CD4-positive, alpha-beta T cell treated with Interleukin-17A for 1 hour (primary cell): Measurements from ENCODE around the gene OPRD1.
"Not testable (repeated sequence)": the region's sequence is repeated elsewhere in the genome, so short reads cannot be mapped to it uniquely, and the experiment has no call there.

Experiments used
- DNase-seq: peaks from one replicate; pipeline ENCODE4 v3.0.0-alpha.2; 2020

OPRD1 gene

DNA sequence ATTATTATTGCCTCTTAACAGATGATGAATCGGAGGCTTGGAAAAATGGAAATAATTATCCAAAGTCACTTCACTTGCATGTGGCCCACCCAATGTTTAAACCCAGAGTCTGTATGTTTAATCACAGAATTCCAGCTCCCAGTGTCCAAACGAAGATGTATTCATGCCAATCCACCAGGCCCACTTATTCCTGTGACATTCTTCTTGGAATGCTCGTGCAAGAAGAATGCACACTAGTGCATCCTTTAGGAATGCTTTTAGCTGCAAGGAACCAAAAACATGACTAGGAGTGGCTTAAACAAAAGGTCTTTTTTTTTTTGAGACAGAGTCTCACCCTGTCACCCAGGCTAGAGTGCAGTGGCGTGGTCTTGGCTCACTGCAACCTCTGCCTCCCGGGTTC, 8.9 kb upstream of the OPRD1 start:
- no peak for DNase-seq

DNA sequence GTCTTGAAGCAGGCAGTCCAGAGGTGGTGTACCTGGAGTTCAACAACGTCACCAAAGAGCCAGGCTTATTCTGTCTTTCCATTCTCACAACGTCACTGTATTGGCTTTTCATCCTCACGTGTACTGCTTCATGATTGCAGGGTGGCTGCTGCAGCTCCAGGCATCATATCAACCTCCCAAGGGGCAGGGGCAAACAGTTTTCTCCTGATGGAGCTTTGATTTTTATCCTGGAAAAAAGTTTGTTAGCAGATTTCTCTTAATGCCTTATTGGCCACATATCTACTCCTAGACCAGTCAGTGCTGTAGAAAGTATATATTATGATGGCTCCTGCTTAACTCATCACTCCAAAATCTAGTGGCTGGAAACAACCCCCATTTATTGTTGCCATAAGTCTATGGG, 8.3 kb upstream of the OPRD1 start:
- no peak for DNase-seq

DNA sequence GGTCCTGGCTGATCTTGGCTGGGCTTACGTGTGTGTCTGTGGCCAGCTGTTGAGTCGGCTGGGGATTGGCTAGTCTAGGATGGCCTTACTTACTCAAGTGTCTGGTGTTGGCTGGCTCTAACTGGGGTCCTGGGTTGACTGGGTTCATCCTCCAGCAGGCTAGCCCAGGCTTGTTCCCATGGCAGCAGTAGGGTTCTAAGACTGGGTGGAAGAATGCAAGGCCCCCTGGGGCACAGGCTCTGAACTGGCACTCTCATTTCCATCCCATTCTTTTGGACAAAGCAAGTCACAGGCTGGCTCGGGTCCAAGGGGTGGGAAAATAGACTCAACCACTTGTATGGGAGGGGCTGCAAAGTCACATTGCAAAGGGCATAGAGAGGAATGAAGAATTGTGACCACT, 7.9 kb upstream of the OPRD1 start:
- no peak for DNase-seq

DNA sequence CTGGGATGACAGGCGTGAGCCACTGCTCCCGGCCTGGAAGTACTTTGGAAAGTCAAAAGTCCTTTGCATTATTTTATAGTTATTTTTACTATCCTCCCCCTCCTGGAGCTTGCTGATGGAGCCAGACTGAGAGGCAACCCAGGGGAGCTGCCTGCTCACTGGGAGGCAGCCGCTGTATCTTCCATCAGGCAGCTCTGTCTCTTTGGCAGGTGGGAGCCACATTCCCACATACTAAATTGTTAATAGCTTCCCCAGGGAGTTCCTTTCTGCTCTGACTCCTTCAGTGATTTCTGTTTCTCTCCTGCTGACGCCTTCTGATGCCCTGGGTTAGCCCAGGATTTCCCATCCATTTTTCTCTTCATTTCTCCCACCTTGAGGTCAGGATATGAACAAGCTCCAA, 4.9 kb upstream of the OPRD1 start:
- no peak for DNase-seq

DNA sequence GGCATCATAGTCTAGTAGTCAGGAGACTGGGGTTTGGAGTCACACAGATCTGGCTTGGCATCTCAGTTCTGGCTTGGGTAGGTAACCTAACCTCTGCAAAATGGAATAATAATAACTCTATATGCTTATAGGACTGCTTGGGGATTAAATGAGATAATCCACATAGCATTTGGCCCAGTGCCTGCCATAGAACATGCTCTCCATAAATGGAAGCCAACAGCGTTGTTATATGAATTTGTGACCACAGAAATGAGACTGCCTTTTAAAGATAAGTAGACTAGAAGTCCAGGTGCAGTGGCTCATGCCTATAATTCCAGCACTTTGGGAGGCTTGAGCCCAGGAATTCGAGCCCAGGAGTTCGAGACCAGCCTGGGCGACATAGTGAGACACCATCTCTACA, 4.0 kb upstream of the OPRD1 start:
- no peak for DNase-seq

DNA sequence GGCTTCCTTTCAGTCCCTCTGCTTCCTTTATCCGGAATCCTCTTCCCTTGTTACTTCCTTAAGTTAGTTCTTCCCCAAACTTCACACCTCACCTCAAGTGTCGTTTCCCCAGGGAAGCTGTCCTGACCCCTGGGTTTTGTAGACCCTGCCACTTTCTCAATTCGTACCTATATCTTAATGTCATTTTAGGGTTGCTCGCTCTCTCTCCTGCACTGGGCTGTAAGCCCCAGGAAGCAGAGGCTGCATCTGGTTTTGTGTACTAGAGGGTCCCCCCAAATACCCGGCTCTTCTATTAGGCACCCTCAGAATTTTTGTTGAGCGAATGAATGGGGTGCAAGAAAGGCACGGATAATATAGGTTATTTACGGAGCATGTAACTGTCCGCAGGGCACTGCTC, 603 bp upstream of the OPRD1 start:
- DNase-seq = no peak

DNA sequence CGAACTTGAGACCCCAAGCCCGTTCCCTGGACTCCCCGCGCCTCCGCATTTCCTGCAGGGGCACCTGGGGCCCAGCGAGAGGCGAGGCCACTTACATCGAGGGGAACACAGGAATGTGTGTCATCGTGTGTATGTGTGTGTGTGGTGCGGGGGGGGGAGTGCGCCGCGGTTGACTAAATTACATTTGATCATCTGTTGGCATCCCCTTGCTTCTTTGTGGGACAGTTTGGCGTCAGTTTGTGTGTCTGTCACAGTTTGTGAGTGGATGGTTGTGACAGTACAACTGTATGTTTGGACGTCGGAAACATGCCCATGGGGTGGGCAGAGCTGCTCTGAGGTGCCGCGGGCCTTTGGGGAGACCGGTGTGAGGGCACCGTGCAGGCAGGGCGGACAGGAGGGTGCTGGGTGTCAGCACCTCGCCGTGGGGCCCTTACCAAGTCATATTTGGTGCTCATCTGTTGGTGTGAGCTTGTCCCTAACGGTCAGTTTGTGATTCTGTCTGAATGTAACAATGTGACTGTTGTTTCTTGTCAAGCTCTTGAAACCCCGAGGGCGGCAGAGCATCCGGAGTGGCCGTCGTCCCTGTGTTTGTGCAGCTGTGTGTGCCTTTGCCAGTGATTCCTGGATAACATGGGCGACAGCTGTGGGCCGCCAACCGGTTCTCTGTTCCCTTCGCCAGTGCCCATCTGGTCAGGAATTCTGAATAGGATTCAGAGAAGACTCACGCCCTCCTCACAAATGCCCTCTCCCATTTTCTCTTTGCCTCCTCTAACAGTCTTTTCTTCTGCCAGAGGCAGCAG, 899 bp downstream of the OPRD1 start:
- DNase-seq = no peak

DNA sequence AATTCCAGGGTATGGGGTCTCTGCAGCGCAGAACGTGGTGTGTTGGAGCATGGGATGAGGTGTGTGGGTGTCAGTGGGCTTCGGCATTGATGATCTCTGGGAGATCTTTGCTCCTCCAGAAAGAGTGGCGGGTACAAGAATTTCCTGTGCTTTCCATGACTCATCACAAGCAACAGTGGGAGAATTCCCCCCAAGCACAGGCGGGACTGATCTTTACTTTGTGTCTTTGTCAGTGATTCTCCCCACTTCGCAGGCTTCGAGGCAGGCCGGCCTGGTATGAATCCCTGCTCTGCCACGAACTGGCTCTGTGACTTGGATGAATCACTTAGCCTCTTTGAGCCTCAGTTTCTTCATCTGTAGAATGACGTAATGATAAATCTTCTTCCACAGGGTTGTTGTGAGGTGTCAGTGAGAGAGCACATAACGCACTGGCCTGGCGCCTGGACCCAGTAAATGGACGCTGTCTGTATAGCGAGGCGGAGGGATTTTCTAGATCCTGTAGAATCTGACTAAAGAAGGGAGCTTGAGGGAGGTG, 2.0 kb downstream of the OPRD1 start:
- DNase-seq = no peak

DNA sequence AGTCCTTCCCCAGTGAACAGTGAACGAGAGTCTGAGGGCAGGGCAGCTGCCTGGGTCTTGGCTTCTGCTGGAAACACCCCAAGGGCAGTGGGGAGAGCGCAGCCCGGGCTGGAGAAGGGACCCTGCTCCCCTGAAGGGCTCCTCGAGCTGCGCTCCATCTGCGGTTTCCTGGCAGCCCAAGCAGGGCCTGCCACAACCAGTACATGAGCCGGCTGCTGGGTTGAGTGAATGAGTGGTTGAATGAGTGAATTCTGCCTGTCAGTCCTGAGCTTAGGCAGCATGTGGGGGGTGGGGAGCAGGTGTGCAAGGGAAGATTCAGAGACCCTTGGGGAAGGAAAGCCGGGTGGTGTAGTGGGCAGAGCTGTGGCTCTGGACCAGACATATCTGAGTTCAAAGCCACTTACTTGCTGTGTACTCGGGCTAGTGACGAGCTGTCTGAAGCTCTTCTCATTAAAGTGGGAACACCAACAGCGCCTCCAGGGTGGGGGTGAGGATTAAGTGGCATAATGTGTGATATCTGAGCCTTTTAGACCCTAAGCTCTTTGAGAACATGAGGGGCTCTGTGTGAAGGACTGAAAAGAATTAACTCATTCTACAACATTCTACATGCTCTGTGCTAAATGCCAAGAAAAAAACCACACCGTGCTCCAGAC, 3.7 kb downstream of the OPRD1 start:
- no peak for DNase-seq

DNA sequence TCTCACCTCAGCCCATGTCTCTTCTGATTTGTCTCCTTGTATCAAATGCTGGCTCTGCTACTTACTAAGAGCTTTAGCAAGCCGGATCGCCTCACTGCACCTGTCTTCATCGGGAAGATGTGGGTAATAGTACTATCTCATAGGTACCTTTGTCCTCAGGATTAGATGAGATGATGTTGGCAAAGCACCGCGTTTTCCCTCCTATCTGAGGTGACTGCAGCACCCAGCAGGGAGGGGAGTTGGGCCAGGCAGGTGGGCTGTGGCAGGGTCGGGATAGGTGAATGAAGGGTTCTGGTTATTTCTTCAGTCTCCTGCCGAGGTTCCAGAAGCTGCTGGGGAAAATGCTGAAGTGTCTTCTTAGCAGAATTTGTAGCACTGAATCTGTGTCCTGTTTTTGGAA, 5.2 kb downstream of the OPRD1 start:
- no peak for DNase-seq

DNA sequence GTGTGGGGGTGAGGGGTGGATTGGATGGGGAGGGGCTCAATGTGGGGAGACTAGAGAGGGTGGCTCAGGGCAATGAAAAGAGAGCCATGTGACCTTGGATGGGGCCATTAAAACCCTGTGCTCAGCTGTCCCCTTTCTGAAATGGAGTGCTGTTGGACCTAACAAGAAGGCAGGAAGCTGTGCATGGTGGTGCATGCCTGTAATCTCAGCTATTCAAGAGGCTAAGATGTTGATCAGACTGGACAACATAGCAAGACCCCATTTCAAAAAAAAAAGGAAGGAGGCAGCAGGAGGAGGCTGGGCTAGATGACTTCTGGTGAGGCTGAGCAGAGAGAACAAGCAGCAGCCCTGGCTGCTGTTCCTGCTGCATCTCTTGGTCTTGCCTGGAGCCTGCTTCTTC, 7.0 kb downstream of the OPRD1 start:
- DNase-seq = no peak

DNA sequence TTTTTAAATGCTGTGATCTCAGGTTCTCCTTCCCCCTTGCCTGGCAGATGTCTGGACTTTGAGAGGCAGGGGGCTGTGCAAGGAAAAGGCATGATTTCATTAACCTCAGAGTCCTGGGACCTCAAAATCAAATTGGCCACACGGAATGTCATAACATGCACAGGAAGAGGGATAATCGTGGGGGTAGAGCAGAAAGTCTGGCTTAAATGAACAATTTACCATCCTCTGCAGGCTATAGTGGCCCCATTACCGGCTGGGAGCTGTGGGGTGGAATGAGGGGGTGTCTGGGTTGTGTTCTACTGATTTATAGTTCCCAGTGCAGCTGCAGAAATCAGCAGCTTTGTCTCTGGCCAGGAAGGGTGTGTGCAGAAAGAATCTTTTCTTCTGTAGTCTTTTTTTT, 10.8 kb downstream of the OPRD1 start:
- DNase-seq = no peak

DNA sequence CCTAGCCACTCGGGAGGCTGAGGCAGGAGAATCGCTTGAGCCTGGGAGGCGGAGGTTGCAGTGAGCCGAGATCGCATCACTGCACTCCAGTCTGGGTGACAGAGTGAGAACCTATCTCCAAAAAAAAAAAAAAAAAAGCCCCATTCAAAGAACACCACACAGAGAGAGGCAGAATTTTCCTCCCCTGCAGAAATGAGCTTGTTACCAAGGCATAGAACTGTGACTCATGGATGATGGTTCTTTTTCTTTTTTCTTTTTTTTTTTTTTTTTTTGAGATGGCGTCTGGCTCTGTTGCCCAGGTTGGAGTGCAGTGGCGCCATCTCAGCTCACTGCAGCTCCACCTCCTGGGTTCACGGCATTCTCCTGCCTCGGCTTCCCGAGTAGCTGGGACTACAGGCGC, 12.1 kb downstream of the OPRD1 start:
- not testable (repeated sequence) for DNase-seq

DNA sequence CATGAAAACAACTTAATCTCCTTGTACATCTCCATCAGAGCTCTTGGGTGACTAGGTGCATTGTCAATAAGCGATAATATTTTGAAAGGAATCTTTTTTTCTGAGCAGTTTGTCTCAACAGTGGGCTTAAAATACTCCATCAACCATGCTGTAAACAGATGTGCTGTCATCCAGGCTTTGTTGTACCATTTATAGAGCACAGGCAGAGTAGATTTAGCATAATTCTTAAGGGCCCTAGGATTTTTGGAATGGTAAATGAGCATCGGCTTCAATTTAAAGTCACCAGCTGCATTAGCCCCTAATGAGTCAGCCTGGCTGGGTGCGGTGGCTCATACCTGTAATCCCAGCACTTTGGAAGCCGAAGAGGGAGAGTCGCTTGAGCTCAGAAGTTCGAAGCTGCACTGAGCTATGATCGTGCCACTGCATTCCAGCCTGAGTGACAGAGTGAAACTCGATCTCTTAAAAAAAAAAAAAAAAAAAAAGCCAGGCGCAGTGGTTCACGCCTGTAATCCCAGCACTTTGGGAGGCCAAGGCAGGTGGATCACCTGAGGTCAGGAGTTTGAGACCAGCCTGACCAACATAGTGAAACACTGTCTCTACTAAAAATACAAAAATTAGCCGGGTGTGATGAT, 16.4 kb downstream of the OPRD1 start:
- not testable (repeated sequence) for DNase-seq

DNA sequence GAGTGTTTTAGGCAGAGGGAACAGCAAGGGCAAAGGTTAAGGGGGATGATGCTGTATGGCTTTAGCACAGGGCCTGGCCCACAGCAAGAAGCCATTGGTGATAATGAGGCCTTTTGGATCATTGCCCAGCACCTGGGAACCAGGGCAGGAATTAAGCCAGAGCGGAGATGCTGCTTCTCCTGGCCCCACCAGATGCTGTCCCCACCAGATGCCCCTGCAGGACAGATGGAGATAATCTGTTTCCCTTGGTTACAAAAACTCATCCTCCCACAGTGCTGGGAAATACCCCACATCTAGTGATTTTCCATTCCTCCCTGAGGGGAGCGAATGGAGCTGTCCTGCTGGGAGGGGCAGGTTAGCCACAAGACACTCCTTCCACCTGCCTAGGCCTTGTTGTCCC, 18.8 kb downstream of the OPRD1 start:
- no peak for DNase-seq

DNA sequence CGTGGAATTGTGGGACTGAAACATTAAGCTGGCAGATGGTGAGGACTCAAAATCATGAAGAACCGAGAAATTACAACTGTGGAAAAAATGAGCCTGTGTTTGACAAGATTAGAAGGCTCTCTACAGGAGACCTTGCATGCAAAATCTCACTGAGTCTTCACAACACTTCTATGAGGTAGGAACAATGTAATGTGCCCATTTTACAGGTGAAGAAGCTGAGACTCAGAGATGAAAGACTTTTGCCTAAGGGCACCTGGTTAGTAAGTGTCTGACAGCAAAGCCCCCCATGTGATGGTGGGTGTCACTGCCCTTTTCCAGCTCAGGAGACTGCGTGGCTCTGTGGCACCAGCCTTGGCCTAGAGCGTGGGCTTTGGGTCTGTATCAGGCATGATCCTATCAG, 21.0 kb downstream of the OPRD1 start:
- DNase-seq = no peak

DNA sequence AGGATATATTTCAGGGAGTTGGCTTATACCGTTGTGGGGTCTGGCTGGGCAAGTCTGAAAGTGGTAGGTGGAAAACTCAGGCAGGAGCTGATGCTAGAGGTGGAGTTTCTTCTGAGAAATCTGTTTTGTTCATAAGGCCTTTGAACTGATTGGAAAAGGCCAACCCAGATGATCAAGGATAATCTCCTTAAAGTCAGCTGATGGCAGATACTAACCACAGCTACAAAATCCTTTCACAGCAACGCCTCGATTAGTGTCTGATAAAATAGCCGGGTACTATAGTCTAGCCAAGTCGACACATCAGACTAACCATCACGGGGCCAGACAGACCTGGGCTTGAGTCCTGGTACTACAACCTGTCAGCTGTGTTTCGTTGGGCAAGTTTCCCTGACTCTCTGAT, 21.4 kb downstream of the OPRD1 start:
- no peak for DNase-seq

DNA sequence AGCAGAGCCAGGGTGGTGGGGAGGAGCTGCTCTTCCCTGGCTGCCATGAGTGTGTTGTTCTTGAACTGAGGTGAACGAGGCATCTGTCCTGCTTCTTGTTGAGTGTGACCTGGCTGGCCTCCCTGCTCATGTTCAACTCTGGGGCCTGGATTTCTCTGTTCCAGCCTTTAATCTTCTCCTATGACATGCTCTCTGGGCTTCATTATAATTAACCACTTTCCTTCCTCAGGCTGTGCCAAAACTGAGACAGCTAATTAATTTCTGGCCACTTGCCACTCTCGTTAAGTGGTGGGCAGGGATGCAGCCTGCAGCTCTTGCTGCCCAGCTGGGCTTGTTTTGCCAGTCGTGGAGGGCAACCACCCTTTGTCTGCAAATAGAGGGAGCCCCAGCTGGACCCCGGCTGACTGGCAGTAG, 23.3 kb downstream of the OPRD1 start:
- DNase-seq = no peak

DNA sequence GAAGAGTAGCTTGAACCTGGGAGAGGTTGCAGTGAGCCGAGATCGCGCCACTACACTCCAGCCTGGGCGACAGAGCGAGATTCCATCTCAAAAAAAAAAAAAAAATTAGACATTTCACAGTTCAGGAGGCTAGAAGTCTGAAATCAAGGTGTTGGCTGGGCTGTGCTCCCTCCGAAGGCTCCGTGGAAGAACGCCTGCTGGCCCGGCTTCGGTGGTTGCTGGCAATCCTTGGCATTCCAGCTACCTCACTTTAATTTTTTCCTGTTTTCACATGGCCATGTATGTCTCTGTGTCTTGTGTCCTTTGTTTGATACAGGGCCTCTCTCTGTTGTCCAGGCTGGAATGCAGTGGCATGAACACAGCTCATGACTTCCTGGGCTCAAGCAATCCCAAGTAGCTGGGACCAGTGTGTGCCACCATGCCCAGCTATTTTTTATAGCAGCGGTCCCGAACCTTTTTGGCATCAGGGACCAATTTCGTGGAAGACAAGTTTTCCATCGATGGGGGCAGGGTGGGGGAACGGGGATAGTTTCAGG, 24.5 kb downstream of the OPRD1 start:
- no peak for DNase-seq

DNA sequence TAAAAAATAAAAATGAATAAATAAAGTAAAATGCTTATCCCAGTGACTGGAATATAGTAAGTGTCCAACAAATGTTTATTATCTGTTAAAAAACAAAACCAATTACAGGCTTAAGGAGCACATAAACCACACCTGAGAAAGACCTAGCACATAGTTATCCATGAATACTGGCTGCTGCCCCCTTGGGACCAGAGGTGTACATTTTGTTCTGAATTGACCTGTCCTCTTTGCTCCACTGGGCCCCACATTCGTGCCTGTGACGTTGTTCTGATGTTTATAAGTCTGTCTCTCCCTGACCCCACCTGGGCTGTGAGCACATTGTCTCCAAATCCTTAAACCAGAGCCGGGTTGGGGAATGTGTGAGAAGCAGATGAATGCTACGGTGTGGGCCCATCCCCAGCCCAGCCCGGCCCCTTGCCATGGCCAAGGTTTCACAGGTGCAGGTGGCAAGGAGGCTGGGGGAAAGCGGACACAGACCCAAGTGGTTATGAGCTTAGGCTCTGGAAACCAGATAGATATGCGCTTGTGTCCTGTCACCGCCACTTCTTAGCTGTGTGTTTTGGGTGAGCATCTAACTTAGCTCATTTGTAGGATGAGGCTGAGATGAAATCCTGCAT, 29.1 kb downstream of the OPRD1 start:
- DNase-seq = no peak

DNA sequence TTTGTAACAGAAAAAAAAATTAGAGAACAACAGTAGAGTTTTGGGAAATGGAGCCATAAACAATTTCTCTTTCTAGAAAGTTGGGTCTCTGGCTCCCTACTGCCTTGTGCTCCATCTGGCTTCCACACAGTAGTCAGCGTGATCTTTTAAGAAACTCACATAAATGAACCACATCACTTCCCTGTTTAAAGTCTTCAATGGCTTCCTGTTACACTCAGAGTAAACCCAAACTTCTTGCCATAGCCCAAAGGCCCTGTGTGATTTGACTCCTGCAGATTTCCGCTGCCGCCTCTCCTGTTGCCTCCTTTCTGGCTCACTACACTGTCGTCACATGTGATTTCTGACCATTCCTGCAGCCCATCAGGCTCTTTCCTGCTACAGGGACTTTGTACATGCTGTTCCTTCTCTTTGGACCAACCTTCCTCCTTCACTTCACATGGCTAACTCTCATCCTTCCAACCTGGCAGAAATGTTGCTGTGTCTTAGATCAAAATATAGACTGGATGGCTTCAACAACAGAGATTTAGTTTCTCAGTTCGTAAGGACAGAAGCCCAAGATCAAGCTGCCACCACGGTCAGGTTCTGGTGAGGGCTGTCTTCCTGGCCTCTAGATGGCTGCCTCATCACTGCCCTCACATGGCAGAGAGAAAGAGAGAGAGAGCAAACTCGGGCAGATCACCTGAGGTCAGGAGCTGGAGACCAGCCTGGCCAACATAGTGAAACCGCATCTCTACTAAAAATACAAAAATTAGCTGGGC, 34.0 kb downstream of the OPRD1 start:
- no peak for DNase-seq

DNA sequence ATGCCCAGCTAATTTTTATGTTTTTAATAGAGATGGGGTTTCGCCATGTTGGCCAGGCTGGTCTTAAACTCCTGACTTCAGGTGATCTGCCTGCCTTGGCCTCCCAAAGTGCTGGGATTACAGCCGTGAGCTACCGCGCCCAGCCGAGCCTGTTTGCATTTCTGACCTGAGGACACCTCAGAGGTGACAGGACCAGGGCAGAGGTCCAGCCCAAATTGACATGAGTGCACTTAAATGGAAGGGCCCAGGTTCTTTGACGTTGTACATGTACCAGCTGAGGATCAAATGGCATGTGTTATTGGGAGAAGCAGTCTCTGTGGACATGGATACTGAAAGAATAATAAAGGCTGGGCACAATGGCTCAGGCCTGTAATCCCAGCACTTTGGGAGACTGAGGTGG, 35.2 kb downstream of the OPRD1 start:
- not testable (repeated sequence) for DNase-seq

DNA sequence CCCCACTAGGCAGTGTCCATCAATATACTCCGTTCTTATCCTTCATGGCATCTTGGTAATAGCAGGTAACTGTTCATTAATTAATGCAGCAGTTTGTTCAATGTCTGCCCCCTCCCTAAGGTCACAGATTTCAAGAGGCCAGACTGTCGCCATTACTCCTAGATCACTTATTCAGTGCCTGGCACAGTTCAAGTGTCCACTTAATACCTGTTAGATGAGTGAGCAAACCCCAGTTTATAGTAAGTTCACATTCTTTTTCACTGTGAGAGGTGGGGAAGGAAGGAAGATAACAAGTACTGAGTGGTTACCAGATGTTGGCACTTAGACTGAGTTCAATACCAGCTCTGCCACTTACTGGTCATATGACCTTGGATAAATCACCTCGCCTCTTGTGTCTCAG, 36.4 kb downstream of the OPRD1 start:
- no peak for DNase-seq
